ENCODE results near the gene TRIM47.

The TRIM47 gene

GRCh38 chr17:75830164-75831031, 48.0 kb downstream of the TRIM47 start:
- no peak for DNase-seq (ENCODE audit: low read depth)

- DNase-seq (ENCODE audit: low read depth), result no peak
Measured at GRCh38 chr17:75829747-75830146, 48.6 kb downstream of the TRIM47 start.

- DNase-seq (ENCODE audit: low read depth), result no peak
Measured at GRCh38 chr17:75828741-75829140, 49.6 kb downstream of the TRIM47 start.

- no peak for DNase-seq (ENCODE audit: low read depth)
Measured at GRCh38 chr17:75828076-75828400, 50.3 kb downstream of the TRIM47 start.

- DNase-seq (ENCODE audit: low read depth), result peak; percentile 51
Measured at GRCh38 chr17:75827308-75828075, 50.9 kb downstream of the TRIM47 start.

- DNase-seq (ENCODE audit: low read depth), result no peak
Measured at GRCh38 chr17:75826561-75827307, 51.6 kb downstream of the TRIM47 start.

GRCh38 chr17:75825748-75826370, 52.5 kb downstream of the TRIM47 start:
- no peak for DNase-seq (ENCODE audit: low read depth)

GRCh38 chr17:75825149-75825552, 53.2 kb downstream of the TRIM47 start:
- no peak for DNase-seq (ENCODE audit: low read depth)

- no peak for DNase-seq (ENCODE audit: low read depth)
Measured at GRCh38 chr17:75824666-75825065, 53.7 kb downstream of the TRIM47 start.
